NCI-H2029 treated with DMSO at 0.1 percent for 48 hours (cell line): ENCODE data around the gene CHST8.

Source experiments
- DNase-seq: peaks from one replicate; lab custom pipeline; 2025; lab: John Stamatoyannopoulos, UW

Gene CHST8

DNA sequence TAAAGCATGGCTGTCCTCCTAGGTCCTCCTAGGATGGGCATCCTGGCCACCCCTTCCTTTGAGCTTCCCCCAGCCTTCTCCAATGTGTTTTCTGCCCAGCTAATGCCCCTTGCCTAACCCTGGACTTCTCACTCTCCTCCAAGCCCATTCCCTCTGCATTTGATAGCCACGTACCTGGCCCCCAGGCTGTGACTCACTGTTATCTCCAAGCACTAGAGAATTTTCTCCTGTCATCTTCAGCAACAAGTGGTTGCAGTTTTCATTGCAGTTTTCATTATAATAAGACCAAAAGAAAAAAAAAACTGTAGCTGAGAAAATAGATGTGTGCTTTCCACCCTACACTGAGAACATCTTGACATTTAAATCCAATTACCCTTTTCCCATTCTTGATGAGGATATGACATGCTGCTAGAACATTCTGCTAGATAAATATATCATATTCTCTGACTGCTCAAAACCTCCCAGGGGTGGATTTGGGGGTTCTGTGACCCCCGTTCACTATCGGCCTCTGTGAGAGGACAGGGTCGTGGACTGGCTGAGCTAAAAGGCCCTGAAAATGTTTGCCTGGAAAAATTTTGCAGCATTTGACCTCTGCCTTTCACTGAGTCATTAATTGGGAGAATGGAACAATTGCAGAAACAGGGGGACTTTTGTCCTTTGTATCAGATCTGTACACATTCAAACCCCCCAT is 116.1 kb downstream of the CHST8 start:
- DNase-seq: no peak

DNA sequence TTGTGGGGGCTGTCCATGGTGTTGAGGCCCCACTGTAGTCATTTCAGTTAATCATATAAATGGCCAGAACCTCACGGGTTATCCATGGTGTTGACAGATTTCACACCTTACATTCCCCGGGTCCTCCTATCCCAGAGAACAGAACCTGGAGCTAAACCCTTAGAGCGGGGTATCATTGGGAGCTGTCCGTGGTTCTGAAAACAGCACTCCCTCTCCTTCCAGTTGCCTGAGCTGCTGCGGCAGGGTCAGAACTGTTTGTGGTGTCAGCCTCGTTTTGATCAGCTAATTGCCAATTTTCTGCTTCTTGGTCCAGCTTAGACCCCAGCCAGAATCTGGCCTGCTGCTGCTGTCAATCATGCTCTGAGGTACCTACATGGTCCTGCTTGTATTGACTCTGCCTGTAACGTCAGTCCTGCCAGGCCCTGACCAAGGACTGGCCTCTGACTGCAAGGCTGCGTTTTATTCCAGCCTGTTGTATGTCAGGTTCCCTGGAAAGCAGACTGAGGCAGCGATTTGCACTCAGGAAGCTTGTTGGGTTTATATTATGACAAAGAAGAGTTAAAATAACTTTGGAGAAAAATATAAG is 119.2 kb downstream of the CHST8 start:
- DNase-seq: no peak

DNA sequence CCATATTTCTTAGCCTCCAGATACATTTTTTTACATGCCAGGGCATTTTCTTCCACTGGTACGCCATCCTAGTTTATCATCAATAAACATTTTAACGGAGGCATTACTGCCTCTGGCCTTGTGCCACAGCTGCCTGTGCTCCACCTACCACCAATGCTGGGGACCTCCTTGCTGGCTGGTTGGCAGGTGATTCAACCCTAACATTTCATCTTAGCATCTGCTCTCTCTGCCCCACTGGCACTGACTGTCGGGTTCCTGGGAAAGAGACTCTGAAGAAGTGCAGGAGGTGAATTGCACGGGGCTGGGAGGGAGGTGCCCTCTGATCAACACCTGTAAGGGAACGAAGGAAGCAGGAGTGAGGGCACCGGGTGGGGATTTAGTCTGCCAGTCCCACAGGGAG is 123.5 kb downstream of the CHST8 start:
- DNase-seq: no peak

DNA sequence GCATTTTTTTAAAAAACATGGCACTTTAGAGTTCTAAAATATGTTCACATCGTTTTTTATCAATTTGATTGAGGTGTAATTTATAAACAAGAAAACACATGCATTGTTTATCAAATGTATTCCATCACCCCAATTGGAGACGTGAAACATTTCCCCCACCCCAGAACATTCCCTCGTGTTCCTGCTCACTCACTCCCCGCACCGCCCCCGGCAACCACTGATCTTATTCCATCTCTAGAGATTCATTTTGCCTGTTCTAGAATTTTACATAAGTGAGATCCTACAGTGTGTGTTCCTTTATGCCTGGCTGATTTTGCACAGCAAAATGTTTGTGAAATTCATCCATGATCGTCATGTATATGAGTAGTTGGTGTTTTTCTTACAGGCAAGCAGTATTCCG is 124.4 kb downstream of the CHST8 start:
- DNase-seq: no peak

DNA sequence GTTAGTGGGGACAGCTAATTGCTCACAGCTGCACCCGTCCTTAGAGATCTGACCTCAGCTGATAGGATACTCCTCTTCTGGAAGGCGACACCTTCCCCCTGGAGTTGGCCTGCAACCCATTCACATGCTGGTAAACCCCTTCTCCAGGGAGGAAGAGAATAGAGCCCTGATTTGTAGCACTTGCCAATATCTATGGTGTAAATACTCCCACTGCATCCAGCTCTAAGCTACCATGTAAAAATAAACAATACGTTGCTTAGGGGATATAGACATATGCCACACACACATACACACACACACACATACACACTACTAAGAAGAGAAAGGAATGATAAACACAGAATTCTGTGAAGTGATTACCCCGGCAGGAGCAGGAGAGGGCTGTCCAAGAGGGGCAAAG is 125.5 kb downstream of the CHST8 start:
- DNase-seq: no peak

DNA sequence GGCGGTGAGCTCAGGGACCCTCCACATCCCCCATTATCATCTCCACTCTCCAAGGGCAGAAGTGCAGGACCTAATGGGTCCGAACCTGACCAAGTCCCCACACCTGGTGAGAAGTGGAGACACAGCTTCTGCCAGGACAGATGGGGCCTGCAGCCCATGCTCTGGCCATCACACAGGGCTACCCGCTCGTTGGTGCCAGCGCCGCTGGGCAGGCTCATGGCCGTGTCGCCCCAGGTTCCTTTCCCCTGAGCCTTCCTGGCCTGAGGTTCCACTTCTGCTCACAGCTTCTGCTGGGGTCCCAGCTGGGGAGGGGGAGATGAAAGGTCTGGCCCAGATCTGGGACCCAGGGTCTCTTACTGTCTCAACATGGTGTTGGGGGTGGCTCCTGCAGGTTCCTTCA is 126.5 kb downstream of the CHST8 start:
- no peak for DNase-seq

DNA sequence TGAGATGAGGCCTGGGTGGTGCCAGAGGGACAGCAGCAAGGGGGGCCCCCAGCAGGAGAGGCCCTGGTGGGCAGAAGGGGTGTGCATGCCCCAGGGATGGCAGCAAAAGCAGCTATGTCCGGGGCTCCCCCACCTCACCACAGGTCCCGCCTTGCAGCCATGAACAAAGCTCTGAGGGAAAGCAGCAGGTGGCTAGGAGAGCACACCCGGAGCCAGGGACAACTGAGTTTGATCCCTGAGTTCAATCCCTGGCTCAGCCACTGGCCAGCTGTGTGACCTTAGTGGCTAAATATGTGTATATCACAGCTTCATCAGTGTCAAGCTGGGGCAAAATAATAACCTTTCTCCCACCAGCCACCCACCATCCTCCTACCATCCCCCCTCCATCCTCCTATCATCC is 127.3 kb downstream of the CHST8 start:
- DNase-seq: no peak

DNA sequence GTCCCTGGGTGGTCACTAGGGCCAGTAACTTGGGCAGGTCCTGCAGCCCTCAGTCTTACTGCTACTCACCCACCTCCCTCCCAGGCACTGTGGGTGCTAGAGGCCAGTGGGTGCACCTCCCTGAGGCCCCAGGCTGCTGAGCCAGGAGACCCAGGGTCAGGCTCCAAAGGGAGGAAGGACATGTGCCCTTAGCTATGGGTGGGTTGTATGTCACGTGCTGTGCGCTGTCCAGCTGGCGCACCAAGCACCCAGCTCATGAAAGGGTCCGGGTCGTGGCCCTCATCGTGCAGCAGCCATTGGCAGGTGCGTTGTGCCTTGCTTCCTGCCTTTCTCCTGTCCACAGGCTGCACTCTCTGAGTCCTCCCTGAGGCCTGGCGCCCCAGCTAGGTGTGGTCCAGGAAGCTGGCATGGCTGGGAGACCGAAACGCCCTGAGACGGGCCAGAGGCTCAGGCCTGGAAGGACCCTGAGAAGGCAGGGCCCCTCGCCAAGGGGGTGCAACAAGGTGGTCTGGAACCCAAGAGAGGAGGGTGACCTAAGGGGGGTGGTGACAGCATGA is 127.9 kb downstream of the CHST8 start:
- DNase-seq: no peak

DNA sequence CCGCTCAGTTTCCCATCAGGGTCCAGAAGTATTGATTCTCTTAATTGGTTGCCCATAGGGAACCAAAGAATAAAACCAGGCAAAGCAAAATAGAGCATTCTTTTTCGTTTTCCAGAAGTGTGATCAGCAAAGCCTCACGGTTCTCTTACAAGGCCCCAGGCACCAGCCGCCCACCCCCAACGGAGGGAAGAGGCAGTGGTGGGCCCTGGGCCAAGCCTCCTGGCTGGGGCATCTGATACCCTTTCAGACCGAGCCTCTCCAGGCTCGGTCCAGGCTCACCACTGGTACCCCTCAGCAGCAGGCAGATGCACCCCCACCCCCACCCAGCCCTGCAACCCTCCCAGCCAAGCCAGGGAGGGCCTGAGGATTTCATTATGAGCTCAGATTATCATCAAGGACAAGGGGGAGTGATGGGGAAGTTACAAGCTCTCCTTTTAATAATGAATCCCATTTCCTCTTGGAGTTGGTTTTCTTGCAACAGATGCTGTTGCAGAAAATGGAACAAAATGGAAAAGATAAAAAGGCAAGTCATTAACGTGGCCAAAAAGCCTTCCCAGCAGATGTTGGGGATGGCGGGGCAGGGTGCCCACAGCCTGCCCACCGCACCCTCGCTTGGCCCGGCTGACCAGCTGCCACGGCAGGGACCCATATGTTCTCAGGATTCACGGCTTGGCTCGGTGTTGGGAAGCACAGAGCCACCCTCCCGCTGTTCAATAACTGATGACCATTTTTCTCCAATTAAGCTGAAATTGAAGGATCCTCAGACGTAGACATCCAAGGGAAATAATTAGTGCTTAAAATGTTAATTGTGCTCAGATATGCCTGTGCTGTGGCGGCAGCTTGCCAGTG is 129.1 kb downstream of the CHST8 start:
- DNase-seq: no peak

DNA sequence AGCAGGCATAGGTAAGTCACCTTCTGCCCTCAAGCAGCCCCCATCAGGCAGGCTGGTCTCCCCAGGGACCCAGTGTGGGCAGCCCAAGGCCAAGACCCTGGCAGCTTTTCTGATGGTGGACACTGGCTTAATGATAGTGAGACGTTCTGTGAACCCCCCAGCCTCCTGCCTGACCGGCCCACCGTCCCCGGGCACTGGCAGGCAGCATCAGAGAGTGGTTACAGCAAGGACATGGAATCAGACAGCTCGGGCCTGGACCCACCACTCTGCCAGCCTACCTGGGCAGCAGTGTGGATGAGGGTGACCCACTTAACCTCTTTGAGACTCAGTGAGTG is 129.7 kb downstream of the CHST8 start:
- DNase-seq: no peak

DNA sequence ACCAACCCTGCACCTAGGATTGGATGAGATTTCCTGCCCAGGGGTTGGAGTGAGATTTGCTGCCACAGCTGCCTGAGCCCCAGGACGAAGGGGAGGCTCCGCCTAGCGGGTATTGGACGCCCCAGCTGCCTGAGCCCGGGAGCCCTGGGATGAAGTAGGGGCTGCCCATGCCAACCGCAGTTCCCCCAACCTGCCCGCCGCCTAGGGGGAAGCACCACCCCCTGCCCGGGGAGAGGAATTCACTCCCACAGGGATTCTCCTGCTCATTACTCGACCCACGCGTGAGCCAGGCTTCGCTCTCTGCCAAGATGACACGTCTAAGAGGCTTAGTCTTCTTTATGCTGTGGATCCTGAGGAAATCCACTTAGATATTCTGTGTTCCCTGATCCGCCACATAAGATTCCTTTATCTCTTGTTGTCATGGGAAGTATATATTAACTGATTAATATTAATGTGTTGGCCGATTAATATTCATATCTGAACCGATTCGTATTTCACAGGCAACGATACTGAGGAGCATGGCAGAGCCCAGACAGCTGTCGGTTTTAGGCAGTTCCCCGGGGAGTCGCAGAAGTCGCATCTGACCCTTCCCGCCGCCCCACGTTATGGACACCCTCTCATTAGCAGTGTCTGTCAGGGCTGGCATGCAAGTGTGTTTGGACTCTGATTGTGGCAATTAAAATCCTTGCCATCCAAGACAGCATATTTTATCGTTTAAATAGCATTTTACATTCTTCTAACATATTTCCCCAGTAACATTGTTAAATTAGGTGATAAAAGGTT is 130.5 kb downstream of the CHST8 start:
- no peak for DNase-seq

DNA sequence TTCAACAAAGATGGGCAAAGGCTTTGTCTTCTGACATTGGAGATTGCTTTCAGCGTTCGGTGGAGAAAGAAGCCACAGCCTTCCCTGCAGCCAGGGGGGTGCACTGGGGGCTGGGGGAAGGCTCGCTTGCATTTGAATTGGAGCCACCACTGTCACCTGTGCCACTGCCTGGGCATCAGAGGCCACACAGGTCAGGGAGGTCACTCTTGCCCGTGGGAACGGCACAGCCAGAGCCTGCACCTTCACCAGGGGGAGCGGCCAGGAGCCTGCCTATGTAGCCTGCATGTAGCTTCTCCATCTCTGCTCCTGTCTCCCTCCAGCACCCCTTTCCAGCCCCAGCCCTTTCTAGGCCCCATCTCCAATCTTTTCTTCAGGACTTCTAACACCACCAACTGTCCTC is 131.2 kb downstream of the CHST8 start:
- no peak for DNase-seq

DNA sequence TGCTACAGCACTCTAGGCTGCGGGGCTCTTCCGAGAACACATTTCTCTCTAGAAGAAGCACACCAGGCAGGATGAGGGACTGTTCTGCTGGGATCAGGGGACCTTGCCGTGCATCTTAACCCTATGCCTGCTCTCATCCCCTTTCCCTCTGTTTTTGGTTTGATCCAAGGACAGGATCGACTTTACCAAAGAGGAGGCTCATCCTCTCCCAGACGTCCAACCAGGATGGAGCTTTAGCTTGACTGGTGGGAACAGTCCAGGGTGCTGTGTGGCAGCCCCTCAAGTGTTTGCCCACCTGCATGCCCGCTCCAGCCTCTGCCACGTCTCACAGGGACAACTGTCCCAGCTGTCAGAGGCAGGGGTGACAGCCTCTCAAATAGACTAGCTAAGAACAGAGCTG is 132.6 kb downstream of the CHST8 start:
- DNase-seq: no peak

DNA sequence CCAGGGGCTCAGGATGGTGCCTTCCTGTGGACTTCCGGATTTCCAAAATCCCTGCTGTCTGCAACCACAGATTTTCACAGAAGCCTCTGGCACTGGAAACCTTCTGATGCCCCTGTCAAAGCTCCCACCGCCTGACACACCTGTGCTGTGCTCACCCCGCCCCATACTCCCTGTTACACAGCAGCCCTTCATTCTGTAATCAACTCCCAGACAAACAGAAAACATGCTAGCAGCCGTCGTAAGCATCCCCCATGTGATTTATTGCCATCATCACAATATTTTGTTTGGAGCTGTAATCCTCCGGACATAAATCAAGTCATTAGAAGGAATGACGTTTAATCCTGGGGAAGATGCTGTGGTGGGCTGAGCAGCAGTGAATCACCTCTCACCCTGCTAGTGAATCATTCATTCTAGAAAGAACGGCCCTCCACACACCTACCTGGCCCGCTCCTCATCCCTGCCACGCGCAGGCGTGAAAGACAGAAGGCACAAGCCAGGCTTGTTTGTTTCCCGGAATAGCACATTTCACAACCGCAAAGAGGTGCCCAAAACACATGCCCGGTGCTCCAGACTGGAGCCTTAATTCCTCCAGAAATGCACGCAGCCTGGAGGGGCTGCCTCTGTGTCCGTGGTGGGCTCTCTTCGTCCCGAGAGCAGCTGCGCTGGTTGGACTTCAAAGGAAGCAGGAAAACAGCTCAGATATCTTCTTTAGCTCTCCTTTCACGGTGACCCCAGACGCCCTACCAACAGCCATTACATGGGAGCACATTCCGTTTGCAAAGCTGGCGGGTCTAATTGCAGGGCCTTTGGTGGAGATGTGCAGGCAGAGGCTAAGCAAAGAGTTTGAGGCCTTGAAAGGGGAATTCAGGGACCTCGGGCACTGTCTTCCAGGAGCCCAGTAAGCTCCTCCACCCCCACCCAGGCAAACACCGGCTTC is 133.6 kb downstream of the CHST8 start:
- DNase-seq: no peak

DNA sequence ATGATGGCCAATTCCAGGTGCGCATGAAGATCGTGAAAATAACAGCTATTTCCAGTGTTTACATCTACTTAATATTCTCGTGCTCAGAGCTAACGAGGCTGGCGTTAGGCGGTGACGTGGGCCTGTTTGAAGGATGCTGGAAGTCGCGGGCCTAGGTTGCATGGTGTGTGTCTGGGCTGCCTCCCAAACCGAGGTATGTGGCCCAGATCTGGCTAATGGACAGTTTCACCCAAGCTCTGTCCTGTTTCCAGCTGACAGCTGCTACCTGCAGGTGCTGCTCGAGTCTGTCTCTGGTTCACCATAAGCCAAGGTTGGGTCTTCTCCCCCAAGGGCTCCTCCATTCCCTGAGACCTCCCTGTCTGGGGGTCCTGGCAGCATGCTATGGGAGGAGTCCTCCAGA is 134.4 kb downstream of the CHST8 start:
- no peak for DNase-seq

DNA sequence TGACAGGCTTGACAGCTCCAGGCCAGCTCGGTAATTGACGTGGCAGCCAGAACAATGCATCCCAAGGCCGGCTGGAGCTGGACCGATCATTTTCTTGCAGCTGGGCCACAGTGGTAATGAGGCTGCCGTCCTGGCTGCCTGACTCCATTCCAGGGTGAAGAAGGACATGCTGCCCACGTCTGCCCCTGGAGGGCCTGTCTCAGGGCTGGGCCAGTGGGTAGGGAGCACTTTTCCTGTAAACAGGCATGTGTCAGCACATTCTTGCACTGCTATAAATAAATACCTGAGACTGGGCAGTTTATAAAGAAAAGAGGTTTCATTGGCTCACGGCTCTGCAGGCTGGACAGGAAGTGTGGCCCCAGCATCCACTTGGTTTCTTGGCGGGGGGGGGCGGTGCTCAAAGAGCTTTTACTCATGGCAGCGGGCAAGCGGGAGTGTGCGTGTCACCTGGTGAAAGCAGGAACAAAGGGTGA is 136.8 kb downstream of the CHST8 start:
- no peak for DNase-seq

DNA sequence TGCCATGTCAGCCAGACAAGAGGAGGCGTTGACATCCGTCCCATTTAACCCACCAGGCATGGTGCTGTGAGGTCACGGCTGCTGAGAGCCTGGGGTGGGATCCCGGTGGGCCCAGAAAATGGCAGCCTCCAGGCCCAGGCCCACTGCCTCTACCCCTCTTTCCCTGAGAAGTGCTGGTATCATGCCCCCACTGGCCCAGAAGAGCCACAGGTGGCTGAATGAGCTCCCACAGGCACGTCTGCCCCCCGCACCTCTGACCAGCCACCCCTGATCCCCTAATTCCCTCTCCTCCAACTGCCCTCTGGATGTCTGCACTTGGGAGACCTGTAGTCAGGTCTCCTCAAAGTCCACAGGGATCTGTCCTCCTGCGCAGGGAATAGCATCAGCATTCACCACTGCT is 137.6 kb downstream of the CHST8 start:
- DNase-seq: no peak

DNA sequence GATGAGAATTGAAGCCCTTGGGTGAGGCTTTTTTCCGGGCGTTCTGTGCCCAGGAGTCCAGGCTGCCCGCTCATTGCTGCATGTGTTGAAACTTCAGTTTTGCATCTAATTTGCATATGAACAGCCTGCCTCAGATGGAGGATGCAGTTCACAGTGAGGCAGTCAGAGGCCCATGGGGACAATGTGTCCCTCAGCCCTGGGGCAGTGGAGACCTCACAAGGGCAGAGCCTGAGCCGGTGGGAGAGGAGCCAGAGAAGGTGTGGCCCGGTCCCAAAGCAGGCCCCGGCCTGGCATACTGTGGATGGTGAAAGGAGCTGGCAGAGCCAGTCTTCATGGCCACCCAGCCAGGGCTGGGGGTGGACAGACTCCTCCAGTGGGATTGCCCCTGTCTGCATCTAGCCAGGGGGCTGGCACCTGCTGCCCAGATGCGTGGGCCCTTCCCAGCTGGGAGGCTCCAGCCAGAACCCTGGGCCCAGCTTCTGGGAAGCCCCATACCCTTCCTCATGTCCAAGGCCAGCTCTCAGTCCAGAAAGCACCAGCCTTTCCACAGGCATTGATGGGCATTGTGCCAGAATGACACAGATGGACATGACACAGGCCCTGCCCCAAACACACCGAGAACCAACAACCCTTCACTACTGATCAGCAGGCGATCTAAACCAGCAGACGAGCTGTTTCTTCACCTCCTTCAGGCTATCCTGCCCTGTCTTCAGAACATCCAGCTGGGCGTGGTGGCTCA is 142.0 kb downstream of the CHST8 start:
- no peak for DNase-seq

DNA sequence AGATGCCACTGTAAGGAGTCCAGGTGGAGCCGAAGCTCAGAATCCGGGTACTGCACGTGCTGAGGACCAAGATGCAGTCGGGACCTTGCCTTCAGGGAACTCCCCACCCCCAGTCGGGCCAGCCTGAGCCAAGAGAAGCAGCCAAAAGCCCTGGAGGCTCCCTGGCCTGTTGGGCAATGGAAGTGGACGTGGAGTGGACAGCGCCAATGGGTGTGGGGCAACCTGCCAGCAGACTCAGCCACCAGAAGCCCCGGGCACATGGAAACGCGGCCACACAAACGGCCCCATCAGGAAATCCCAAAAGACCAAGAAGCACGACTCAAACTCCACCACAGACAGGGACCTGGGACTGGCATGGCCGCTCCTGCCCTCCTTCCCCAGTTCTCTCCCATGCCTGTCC is 144.9 kb downstream of the CHST8 start:
- no peak for DNase-seq

DNA sequence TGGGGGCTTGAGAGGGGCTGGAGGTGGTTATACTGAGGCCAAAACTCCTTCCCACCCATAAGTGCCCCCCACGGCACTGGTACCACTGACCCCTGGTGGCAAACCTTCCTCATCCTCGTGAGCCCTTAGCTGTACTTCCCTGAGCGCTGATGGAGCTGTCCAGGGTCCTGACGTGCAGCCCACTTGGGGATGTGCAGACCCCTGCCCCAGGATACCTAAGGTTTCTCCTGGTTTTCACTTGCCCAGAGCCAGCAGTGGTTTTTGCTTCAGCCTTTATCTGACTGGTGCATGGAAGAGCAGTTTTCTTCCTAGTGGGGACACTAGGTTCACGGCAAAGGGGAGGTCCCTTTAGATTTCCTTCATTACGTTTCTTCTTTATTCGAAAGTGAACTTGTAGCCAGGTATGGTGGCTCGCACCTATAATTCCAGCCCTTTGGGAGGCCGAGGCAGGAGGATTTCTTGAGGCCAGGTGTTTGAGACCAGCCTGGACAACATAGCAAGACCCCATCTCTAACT is 146.2 kb downstream of the CHST8 start:
- no peak for DNase-seq
